ENCODE results near the gene ADARB2.

Gene ADARB2

GRCh38 chr10:1369665-1370064 lies 367.7 kb downstream of the ADARB2 start:
- TF ChIP-seq CTCF (IDR thresholded peaks at IDR 0.05; ENCODE audit: low read depth, low read length, missing control alignments) = no peak
- H3K4me3 ChIP-seq (ENCODE audit: low read depth, low read length) = no peak overlapping the region
- DNase-seq (ENCODE audit: low read depth) = no peak

GRCh38 chr10:1369197-1369596 lies 368.1 kb downstream of the ADARB2 start:
- no peak overlapping the region for H3K4me3 ChIP-seq (ENCODE audit: low read depth, low read length)
- no peak for DNase-seq (ENCODE audit: low read depth)
- no peak for TF ChIP-seq CTCF (IDR thresholded peaks at IDR 0.05; ENCODE audit: low read depth, low read length, missing control alignments)

GRCh38 chr10:1368842-1369171 lies 368.5 kb downstream of the ADARB2 start:
- no peak overlapping the region for H3K4me3 ChIP-seq (ENCODE audit: low read depth, low read length)
- peak; percentile 77 for TF ChIP-seq CTCF (IDR thresholded peaks at IDR 0.05; ENCODE audit: low read depth, low read length, missing control alignments)
- no peak for DNase-seq (ENCODE audit: low read depth)

- TF ChIP-seq CTCF (IDR thresholded peaks at IDR 0.05; ENCODE audit: low read depth, low read length, missing control alignments) = no peak
- no peak for DNase-seq (ENCODE audit: low read depth)
- no peak overlapping the region for H3K4me3 ChIP-seq (ENCODE audit: low read depth, low read length)
Observed at GRCh38 chr10:1367938-1368841, 369.1 kb downstream of the ADARB2 start.

GRCh38 chr10:1366811-1367425 lies 370.4 kb downstream of the ADARB2 start:
- no peak for DNase-seq (ENCODE audit: low read depth)
- no peak overlapping the region for H3K4me3 ChIP-seq (ENCODE audit: low read depth, low read length)
- no peak for TF ChIP-seq CTCF (IDR thresholded peaks at IDR 0.05; ENCODE audit: low read depth, low read length, missing control alignments)

- no peak overlapping the region for H3K4me3 ChIP-seq (ENCODE audit: low read depth, low read length)
- no peak for DNase-seq (ENCODE audit: low read depth)
- no peak for TF ChIP-seq CTCF (IDR thresholded peaks at IDR 0.05; ENCODE audit: low read depth, low read length, missing control alignments)
Observed at GRCh38 chr10:1366322-1366691, 371.0 kb downstream of the ADARB2 start.

Measured in GM12864 (cell line).